ENCODE data around the gene CNR2.

DNA sequence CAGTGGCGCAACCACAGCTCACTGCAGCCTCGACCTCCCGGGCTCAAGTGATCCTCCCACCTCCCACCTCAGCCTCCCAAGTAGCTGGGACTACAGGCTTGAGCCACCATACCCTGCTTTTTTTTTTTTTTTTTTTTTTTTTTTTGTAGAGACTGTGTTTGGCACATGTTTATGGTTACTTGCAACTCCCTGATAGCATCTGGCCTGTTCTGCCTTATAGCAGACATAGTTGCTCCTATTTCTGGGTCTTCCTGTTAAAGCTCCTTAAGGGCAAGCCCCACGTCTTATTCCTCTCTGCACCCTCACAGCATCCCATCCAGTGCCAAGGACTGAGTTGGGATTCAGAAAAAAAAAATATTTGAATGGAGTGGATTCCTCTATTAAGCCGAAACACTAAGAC is 17.1 kb upstream of the CNR2 start:
- TF ChIP-seq POLR2A (IDR thresholded peaks at IDR 0.05) = no peak
- TF ChIP-seq, protein P1, sequence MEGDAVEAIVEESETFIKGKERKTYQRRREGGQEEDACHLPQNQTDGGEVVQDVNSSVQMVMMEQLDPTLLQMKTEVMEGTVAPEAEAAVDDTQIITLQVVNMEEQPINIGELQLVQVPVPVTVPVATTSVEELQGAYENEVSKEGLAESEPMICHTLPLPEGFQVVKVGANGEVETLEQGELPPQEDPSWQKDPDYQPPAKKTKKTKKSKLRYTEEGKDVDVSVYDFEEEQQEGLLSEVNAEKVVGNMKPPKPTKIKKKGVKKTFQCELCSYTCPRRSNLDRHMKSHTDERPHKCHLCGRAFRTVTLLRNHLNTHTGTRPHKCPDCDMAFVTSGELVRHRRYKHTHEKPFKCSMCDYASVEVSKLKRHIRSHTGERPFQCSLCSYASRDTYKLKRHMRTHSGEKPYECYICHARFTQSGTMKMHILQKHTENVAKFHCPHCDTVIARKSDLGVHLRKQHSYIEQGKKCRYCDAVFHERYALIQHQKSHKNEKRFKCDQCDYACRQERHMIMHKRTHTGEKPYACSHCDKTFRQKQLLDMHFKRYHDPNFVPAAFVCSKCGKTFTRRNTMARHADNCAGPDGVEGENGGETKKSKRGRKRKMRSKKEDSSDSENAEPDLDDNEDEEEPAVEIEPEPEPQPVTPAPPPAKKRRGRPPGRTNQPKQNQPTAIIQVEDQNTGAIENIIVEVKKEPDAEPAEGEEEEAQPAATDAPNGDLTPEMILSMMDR (IDR thresholded peaks at IDR 0.05) = no peak
